HCT116 (cell line): ENCODE measurements around the gene CCDC188. TPM values are rescaled to one million over a fixed set of nuclear protein-coding genes. Genes with fewer than 3 reads are reported as not detected.

Source experiments
- ATAC-seq: fragments of 200-7000 bp; cut with Tn5 transposase; 2 replicates; pipeline ENCODE4 v1.9.1; 2020; ENCODE audit warnings: mild to moderate bottlenecking, moderate library complexity
- BruUV-seq: library from RNA; stranded (reverse); fragments of 400-500 nt; replicated peaks from 2 replicates; lab custom pipeline; 2021; lab: Mats Ljungman, UMichigan
- CTCF ChIA-PET: fragments of 300-600 bp; sonication (Branson Sonifier 250); formaldehyde crosslinking; loops from one replicate; lab custom pipeline; 2021; ENCODE audit warnings: antibody characterized with exemption; lab: Charles Lee
- POLR2A ChIA-PET: fragments of 300-600, 350-600 bp; sonication (Branson Sonifier 250); formaldehyde crosslinking; loops from one replicate; lab custom pipeline; 2021; ENCODE audit warnings: antibody characterized with exemption; lab: Charles Lee
- RAD21 ChIA-PET, 2 experiments: fragments of 300-600 bp; sonication (Branson Sonifier 250); formaldehyde crosslinking; loops; one replicate each; lab custom pipeline; 2023; ENCODE audit warnings: low total read pairs in 2 of 2; ENCODE audit not compliant: uncharacterized antibody in 2 of 2, unreplicated experiment in 2 of 2, low non-redundant PET in 1 of 2; lab: Charles Lee
- DNase-seq: peaks from one replicate; pipeline ENCODE4 v3.0.0-alpha.2; 2010; ENCODE audit warnings: low read depth, low spot score
- H2AFZ ChIP-seq: fragments of 200-600 bp; shearing (Covaris generic), sonication (generic); 2 replicates; pipeline ENCODE4 v1.6.1; 2017; ENCODE audit warnings: low read depth, mixed run types, mixed read lengths, antibody characterized with exemption, low read length; ENCODE audit not compliant: poor library complexity, severe bottlenecking
- H3K27ac ChIP-seq: 2 replicates; pipeline ENCODE4 v1.5.1; 2012; ENCODE audit warnings: low read depth, low read length
- H3K27me3 ChIP-seq: fragments of 200-600 bp; sonication (generic); 2 replicates; pipeline ENCODE4 v1.6.1; 2016; ENCODE audit warnings: mixed run types, low read length, mixed read lengths; ENCODE audit not compliant: insufficient read depth
- H3K36me3 ChIP-seq, 2 experiments: fragments of 200-500 bp in 1 of 2; fragments of 200-600 bp in 1 of 2; sonication (Bioruptor generic) in 1 of 2; sonication (generic) in 1 of 2; 2 replicates each; pipeline versions ENCODE4 v1.5.1 to v1.6.1; 2014 to 2016; ENCODE audit warnings: low read length in 2 of 2, inconsistent platforms in 1 of 2, mixed read lengths in 1 of 2, mixed run types in 1 of 2; ENCODE audit not compliant: insufficient read depth in 2 of 2, control insufficient read depth in 1 of 2
- H3K4me1 ChIP-seq, 2 experiments: fragments of 200-600 bp in 1 of 2; sonication (generic) in 1 of 2; 2 replicates each; pipeline versions ENCODE4 v1.5.1 to v1.6.1; 2012 to 2017; ENCODE audit warnings: low read length in 2 of 2, inconsistent platforms in 1 of 2, mild to moderate bottlenecking in 1 of 2, mixed read lengths in 1 of 2, mixed run types in 1 of 2, moderate library complexity in 1 of 2; ENCODE audit not compliant: insufficient read depth in 2 of 2, control insufficient read depth in 1 of 2
- H3K4me2 ChIP-seq: fragments of 200-600 bp; sonication (generic); 2 replicates; pipeline ENCODE4 v1.6.1; 2017; ENCODE audit warnings: mixed run types, low read length, mixed read lengths
- H3K4me3 ChIP-seq, 2 experiments: fragments of 200-600 bp in 1 of 2; sonication (generic) in 1 of 2; replicated peaks in 1 of 2; 2 replicates each; pipeline ENCODE4 v1.5.1; 2011 to 2016; ENCODE audit warnings: low read length in 2 of 2, control low read depth in 1 of 2, low read depth in 1 of 2, mild to moderate bottlenecking in 1 of 2, mixed read lengths in 1 of 2, mixed run types in 1 of 2
- H3K79me2 ChIP-seq: fragments of 200-600 bp; sonication (generic); 2 replicates; pipeline ENCODE4 v1.6.1; 2017; ENCODE audit warnings: mild to moderate bottlenecking, mixed run types, low read length, moderate library complexity, mixed read lengths; ENCODE audit not compliant: insufficient read depth
- H3K9ac ChIP-seq: fragments of 200-600 bp; sonication (generic); 2 replicates; pipeline ENCODE4 v1.6.1; 2016; ENCODE audit warnings: low read length, mixed read lengths
- H3K9me2 ChIP-seq: fragments of 200-600 bp; sonication (generic), shearing (Covaris generic); 2 replicates; pipeline ENCODE4 v1.6.1; 2017; ENCODE audit warnings: mixed run types, mild to moderate bottlenecking, moderate library complexity; ENCODE audit not compliant: insufficient read depth
- H3K9me3 ChIP-seq, 2 experiments: fragments of 200-500 bp in 1 of 2; fragments of 200-600 bp in 1 of 2; sonication (Bioruptor generic) in 1 of 2; sonication (generic) in 1 of 2; 2 replicates each; pipeline ENCODE4 v1.6.1; 2014 to 2017; ENCODE audit warnings: low read length in 2 of 2, mixed read lengths in 2 of 2, inconsistent platforms in 1 of 2, low read depth in 1 of 2, mild to moderate bottlenecking in 1 of 2, mixed run types in 1 of 2, moderate library complexity in 1 of 2; ENCODE audit not compliant: control insufficient read depth in 1 of 2, insufficient read depth in 1 of 2
- H4K20me1 ChIP-seq: fragments of 200-600 bp; sonication (generic), shearing (Covaris generic); 2 replicates; pipeline ENCODE4 v1.6.1; 2017; ENCODE audit warnings: mixed run types, mild to moderate bottlenecking, moderate library complexity; ENCODE audit not compliant: insufficient read depth
- CEBPB ChIP-seq: IDR thresholded peaks from 2 replicates; pipeline ENCODE4 v1.6.1; 2012; ENCODE audit warnings: low read depth
- CTCF ChIP-seq, 3 experiments: fragments of 200-600 bp in 1 of 3; sonication (generic) in 1 of 3; IDR thresholded peaks in 2 of 3; conservative IDR thresholded peaks in 1 of 3; 2 replicates each; pipeline ENCODE4 v1.5.1; 2012 to 2017; ENCODE audit warnings: low read depth in 2 of 3, low read length in 2 of 3, antibody characterized with exemption in 1 of 3, borderline replicate concordance in 1 of 3, control low read depth in 1 of 3, mild to moderate bottlenecking in 1 of 3, mixed read lengths in 1 of 3, mixed run types in 1 of 3, moderate library complexity in 1 of 3; ENCODE audit not compliant: insufficient read depth in 1 of 3
- EGR1 ChIP-seq: IDR thresholded peaks from 2 replicates; pipeline ENCODE4 v1.6.1; 2012; ENCODE audit warnings: low read depth
- ELF1 ChIP-seq: IDR thresholded peaks from 2 replicates; pipeline ENCODE4 v1.6.1; 2012; ENCODE audit warnings: low read depth, borderline replicate concordance
- FOSL1 ChIP-seq: IDR thresholded peaks from 2 replicates; pipeline ENCODE4 v1.6.1; 2012; ENCODE audit warnings: low read depth
- JUND ChIP-seq: IDR thresholded peaks from 2 replicates; pipeline ENCODE4 v1.6.1; 2012
- MAX ChIP-seq: IDR thresholded peaks from 2 replicates; pipeline ENCODE4 v1.6.1; 2012
- POLR2A ChIP-seq: IDR thresholded peaks from 2 replicates; pipeline ENCODE4 v1.7.0; 2011; ENCODE audit warnings: borderline replicate concordance; ENCODE audit not compliant: insufficient read depth, insufficient read length; ENCODE audit errors: extremely low read depth
- POLR2AphosphoS5 ChIP-seq: IDR thresholded peaks from 2 replicates; pipeline ENCODE4 v1.6.1; 2011; ENCODE audit warnings: mild to moderate bottlenecking, low read depth, low read length, moderate library complexity
- SRF ChIP-seq: IDR thresholded peaks from 2 replicates; pipeline ENCODE4 v1.6.1; 2012; ENCODE audit warnings: low read depth
- TCF7L2 ChIP-seq: IDR thresholded peaks from 2 replicates; pipeline ENCODE4 v1.7.0; 2011; ENCODE audit warnings: borderline replicate concordance, inconsistent platforms; ENCODE audit not compliant: insufficient read depth, insufficient read length; ENCODE audit errors: extremely low read depth
- YY1 ChIP-seq: IDR thresholded peaks from 2 replicates; pipeline ENCODE4 v1.6.1; 2011; ENCODE audit warnings: low read length, low read depth, moderate library complexity, mild to moderate bottlenecking; ENCODE audit not compliant: insufficient replicate concordance; ENCODE audit errors: extremely low read depth
- ZFX ChIP-seq: fragments of 450-650 bp; IDR thresholded peaks from 2 replicates; pipeline ENCODE4 v1.6.1; 2017
- intact Hi-C: fragments of 100-400 bp; cut with micrococcal nuclease; formaldehyde crosslinking; loops from 2 replicates; pipeline ENCODE4 v1.10.0; 2022
- total RNA-seq: library from RNA; stranded (reverse); gene quantifications from one replicate; pipeline ENCODE4 v1.2.1, GENCODE V29; 2021; ENCODE audit not compliant: unreplicated experiment

The CCDC188 gene
- total RNA-seq, 1 experiment from 2014 or later: not detected

- Histone ChIP-seq H3K9ac (no peak overlapping the region), H4K20me1 (no peaks in the 10 kb centered on the region), H3K9me2 (no peaks in the 10 kb centered on the region), H3K36me3 (no peaks in the 10 kb centered on the region), H3K27me3 (no peaks in the 10 kb centered on the region), H3K4me2 (no peak overlapping the region), H3K27ac (no peak overlapping the region), H3K9me3 (no peaks in the 10 kb centered on the region), H3K4me1 (no peaks in the 10 kb centered on the region), H3K4me3 (no peak overlapping the region), H3K79me2 (no peaks in the 10 kb centered on the region)
- ChIA-PET CTCF (no interaction called here), POLR2A (no interaction called here), RAD21 (no interaction called here)
- DNase-seq: no peak
- BruUV-seq: no TSS peak
- no peak for TF ChIP-seq EGR1
- TF ChIP-seq POLR2A: no peak
- TF ChIP-seq TCF7L2: no peak
- no peak for TF ChIP-seq JUND
- TF ChIP-seq POLR2AphosphoS5: no peak
- TF ChIP-seq, all 23 proteins: peak for 0
- no peak for ATAC-seq
- no peak overlapping the region for H2AFZ ChIP-seq
- intact Hi-C loops: no loop called here
Observed at GRCh38 chr22:20167643-20168322, 16.9 kb upstream of the CCDC188 start.

GRCh38 chr22:20166703-20167102 is 15.8 kb upstream of the CCDC188 start:
- Histone ChIP-seq H3K36me3 (no peaks in the 10 kb centered on the region), H3K4me2 (no peak overlapping the region), H3K27ac (no peak overlapping the region), H3K4me3 (no peak overlapping the region), H2AFZ (no peak overlapping the region), H3K4me1 (no peaks in the 10 kb centered on the region), H3K27me3 (no peaks in the 10 kb centered on the region), H3K9ac (no peak overlapping the region), H3K9me3 (no peaks in the 10 kb centered on the region), H3K79me2 (no peaks in the 10 kb centered on the region), H3K9me2 (no peaks in the 10 kb centered on the region), H4K20me1 (no peaks in the 10 kb centered on the region)
- TF ChIP-seq ZFX: no peak
- TF ChIP-seq MAX: no peak
- no peak for TF ChIP-seq JUND
- no peak for TF ChIP-seq CTCF (IDR thresholded peaks at IDR 0.05 in 2 of 3, conservative IDR thresholded peaks at IDR 0.05 in 1 of 3; ENCODE audit: borderline replicate concordance in 1 of 3, insufficient read depth in 1 of 3, low read depth in 2 of 3, low read length in 2 of 3)
- no peak for TF ChIP-seq SRF
- no peak for TF ChIP-seq POLR2A
- no peak for TF ChIP-seq FOSL1
- no peak for TF ChIP-seq CEBPB
- no peak for TF ChIP-seq YY1
- TF ChIP-seq ELF1: no peak
- POLR2A ChIA-PET: no interaction called here
- no peak for ATAC-seq
- RAD21 ChIA-PET: no interaction called here
- intact Hi-C loops: no loop called here
- CTCF ChIA-PET: interaction anchor here (1.4 kb wide), 1 partner anchor 12 kb away, joined by 3 read pairs; no protein-coding TSS in a partner anchor
- no peak for DNase-seq
- no TSS peak for BruUV-seq
